ENCODE results near the gene FRMPD2. TPM values are rescaled to one million over a fixed set of nuclear protein-coding genes. Genes with fewer than 3 reads are reported as not detected.

FRMPD2 gene
- total RNA-seq, 1 donor = not detected

- Histone ChIP-seq H3K4me3 (ENCODE audit: low read length) (no peak overlapping the region), H3K9me3 (ENCODE audit: low read depth, low read length) (no peaks in the 10 kb centered on the region), H3K4me1 (ENCODE audit: insufficient read depth, low read length) (no peaks in the 10 kb centered on the region), H3K27me3 (ENCODE audit: insufficient read depth, low read length) (no peaks in the 10 kb centered on the region)
Observed at GRCh38 chr10:48216744-48217143, 57.8 kb downstream of the FRMPD2 start.

- H3K4me3 ChIP-seq (ENCODE audit: low read length) = no peak overlapping the region
Observed at GRCh38 chr10:48216204-48216505, 58.3 kb downstream of the FRMPD2 start.

GRCh38 chr10:48215486-48216203, 58.9 kb downstream of the FRMPD2 start:
- Histone ChIP-seq H3K4me1 (ENCODE audit: insufficient read depth, low read length) (no peaks in the 10 kb centered on the region), H3K4me3 (ENCODE audit: low read length) (no peak overlapping the region), H3K27me3 (ENCODE audit: insufficient read depth, low read length) (no peaks in the 10 kb centered on the region), H3K9me3 (ENCODE audit: low read depth, low read length) (no peaks in the 10 kb centered on the region)

More at GRCh38 chr10:48216204-48216505, 58.3 kb downstream of the FRMPD2 start:
- no peaks in the 10 kb centered on the region for H3K9me3 ChIP-seq (ENCODE audit: low read depth, low read length)
- H3K4me1 ChIP-seq (ENCODE audit: insufficient read depth, low read length) = no peaks in the 10 kb centered on the region
- no peaks in the 10 kb centered on the region for H3K27me3 ChIP-seq (ENCODE audit: insufficient read depth, low read length)

GRCh38 chr10:48214716-48215485, 59.6 kb downstream of the FRMPD2 start:
- no peaks in the 10 kb centered on the region for H3K4me1 ChIP-seq (ENCODE audit: insufficient read depth, low read length)
- no peaks in the 10 kb centered on the region for H3K9me3 ChIP-seq (ENCODE audit: low read depth, low read length)
- no peaks in the 10 kb centered on the region for H3K27me3 ChIP-seq (ENCODE audit: insufficient read depth, low read length)
- H3K4me3 ChIP-seq (ENCODE audit: low read length) = no peak overlapping the region

- no peaks in the 10 kb centered on the region for H3K27me3 ChIP-seq (ENCODE audit: insufficient read depth, low read length)
- no peak overlapping the region for H3K4me3 ChIP-seq (ENCODE audit: low read length)
- H3K4me1 ChIP-seq (ENCODE audit: insufficient read depth, low read length) = no peaks in the 10 kb centered on the region
- no peaks in the 10 kb centered on the region for H3K9me3 ChIP-seq (ENCODE audit: low read depth, low read length)
Observed at GRCh38 chr10:48213047-48213446, 61.4 kb downstream of the FRMPD2 start.

- H3K27me3 ChIP-seq (ENCODE audit: insufficient read depth, low read length) = no peaks in the 10 kb centered on the region
- no peaks in the 10 kb centered on the region for H3K9me3 ChIP-seq (ENCODE audit: low read depth, low read length)
- no peaks in the 10 kb centered on the region for H3K4me1 ChIP-seq (ENCODE audit: insufficient read depth, low read length)
Observed at GRCh38 chr10:48211777-48212176, 62.7 kb downstream of the FRMPD2 start.

GRCh38 chr10:48210966-48211365, 63.5 kb downstream of the FRMPD2 start:
- no peaks in the 10 kb centered on the region for H3K9me3 ChIP-seq (ENCODE audit: low read depth, low read length)
- no peaks in the 10 kb centered on the region for H3K4me1 ChIP-seq (ENCODE audit: insufficient read depth, low read length)

More at GRCh38 chr10:48211777-48212176, 62.7 kb downstream of the FRMPD2 start:
- H3K4me3 ChIP-seq (ENCODE audit: low read length) = no peak overlapping the region

GRCh38 chr10:48210391-48210790, 64.1 kb downstream of the FRMPD2 start:
- no peaks in the 10 kb centered on the region for H3K4me1 ChIP-seq (ENCODE audit: insufficient read depth, low read length)
- H3K4me3 ChIP-seq (ENCODE audit: low read length) = no peak overlapping the region
- H3K9me3 ChIP-seq (ENCODE audit: low read depth, low read length) = no peaks in the 10 kb centered on the region
- no peaks in the 10 kb centered on the region for H3K27me3 ChIP-seq (ENCODE audit: insufficient read depth, low read length)

More at GRCh38 chr10:48210966-48211365, 63.5 kb downstream of the FRMPD2 start:
- Histone ChIP-seq H3K4me3 (ENCODE audit: low read length) (no peak overlapping the region), H3K27me3 (ENCODE audit: insufficient read depth, low read length) (no peaks in the 10 kb centered on the region)

- Histone ChIP-seq H3K4me3 (ENCODE audit: low read length) (no peak overlapping the region), H3K9me3 (ENCODE audit: low read depth, low read length) (no peaks in the 10 kb centered on the region), H3K4me1 (ENCODE audit: insufficient read depth, low read length) (no peaks in the 10 kb centered on the region), H3K27me3 (ENCODE audit: insufficient read depth, low read length) (no peaks in the 10 kb centered on the region)
Observed at GRCh38 chr10:48209241-48209640, 65.3 kb downstream of the FRMPD2 start.

GRCh38 chr10:48207853-48208252, 66.6 kb downstream of the FRMPD2 start:
- Histone ChIP-seq H3K4me1 (ENCODE audit: insufficient read depth, low read length) (no peaks in the 10 kb centered on the region), H3K4me3 (ENCODE audit: low read length) (no peak overlapping the region), H3K27me3 (ENCODE audit: insufficient read depth, low read length) (no peaks in the 10 kb centered on the region), H3K9me3 (ENCODE audit: low read depth, low read length) (no peaks in the 10 kb centered on the region)

- Histone ChIP-seq H3K9me3 (ENCODE audit: low read depth, low read length) (no peaks in the 10 kb centered on the region), H3K27me3 (ENCODE audit: insufficient read depth, low read length) (no peaks in the 10 kb centered on the region), H3K4me3 (ENCODE audit: low read length) (no peak overlapping the region), H3K4me1 (ENCODE audit: insufficient read depth, low read length) (no peaks in the 10 kb centered on the region)
Observed at GRCh38 chr10:48206482-48207250, 67.8 kb downstream of the FRMPD2 start.

GRCh38 chr10:48205918-48206317, 68.6 kb downstream of the FRMPD2 start:
- Histone ChIP-seq H3K27me3 (ENCODE audit: insufficient read depth, low read length) (no peaks in the 10 kb centered on the region), H3K9me3 (ENCODE audit: low read depth, low read length) (no peaks in the 10 kb centered on the region), H3K4me1 (ENCODE audit: insufficient read depth, low read length) (no peaks in the 10 kb centered on the region)

GRCh38 chr10:48199580-48200377, 74.7 kb downstream of the FRMPD2 start:
- H3K4me3 ChIP-seq (ENCODE audit: low read length) = no peak overlapping the region
- peaks cover 5% of the 10 kb centered on the region for H3K4me1 ChIP-seq (ENCODE audit: insufficient read depth, low read length)
- H3K9me3 ChIP-seq (ENCODE audit: low read depth, low read length) = no peaks in the 10 kb centered on the region
- no peaks in the 10 kb centered on the region for H3K27me3 ChIP-seq (ENCODE audit: insufficient read depth, low read length)

More at GRCh38 chr10:48205918-48206317, 68.6 kb downstream of the FRMPD2 start:
- no peak overlapping the region for H3K4me3 ChIP-seq (ENCODE audit: low read length)

- H3K4me3 ChIP-seq (ENCODE audit: low read length) = no peak overlapping the region
- H3K27me3 ChIP-seq (ENCODE audit: insufficient read depth, low read length) = no peaks in the 10 kb centered on the region
- peaks cover 5% of the 10 kb centered on the region for H3K4me1 ChIP-seq (ENCODE audit: insufficient read depth, low read length)
- H3K9me3 ChIP-seq (ENCODE audit: low read depth, low read length) = no peaks in the 10 kb centered on the region
Observed at GRCh38 chr10:48197236-48197899, 77.1 kb downstream of the FRMPD2 start.

Measured in mononuclear cell (primary cell).